ENCODE results near the gene USP40. TPM values are rescaled to one million over a fixed set of nuclear protein-coding genes. Genes with fewer than 3 reads are reported as not detected.

The USP40 gene
- total and polyA plus RNA-seq, 2 of the 8 experiments (the other 6 are each of a cell fraction or from before 2014, with no cell fraction given): 12.0 to 15.7 TPM

DNA sequence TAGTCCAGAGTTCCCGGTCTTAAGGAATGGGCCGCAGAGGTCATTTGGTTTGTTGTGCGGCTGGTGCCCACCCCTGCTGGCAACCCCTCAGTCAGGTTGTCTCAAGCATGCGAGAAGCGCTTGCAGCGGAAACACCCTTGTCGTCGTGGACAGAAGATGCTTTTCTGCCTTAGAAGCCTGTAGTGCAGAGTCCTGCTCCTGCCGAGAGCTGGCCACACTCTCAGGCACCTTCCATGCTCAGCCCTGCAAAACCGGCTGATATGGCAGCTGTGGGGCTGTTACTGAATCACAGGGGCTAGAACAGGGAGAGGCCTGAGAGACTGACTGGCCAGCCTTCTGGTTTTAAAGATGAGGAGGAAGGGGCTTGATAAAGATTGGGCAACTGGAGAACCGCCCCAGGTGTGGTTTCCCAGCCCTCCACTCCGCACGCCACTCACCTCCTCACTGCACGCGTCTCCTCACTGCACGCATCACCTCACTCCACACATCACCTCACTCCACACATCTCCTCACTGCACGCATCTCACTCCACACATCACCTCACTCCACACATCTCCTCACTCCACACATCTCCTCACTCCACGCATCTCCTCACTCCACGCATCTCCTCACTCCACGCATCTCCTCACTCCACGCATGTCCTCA, 103.6 kb downstream of the USP40 start:
- WGBS, 2 experiments (ENCODE audit: extremely low coverage in 1 of 2, insufficient coverage in 1 of 2, insufficient read length in 1 of 2, insufficient replicate concordance in 2 of 2, low coverage in 1 of 2, low lambda C conversion rate in 2 of 2, missing lambda C conversion rate in 1 of 2): 90 to 100% methylated on average over 5 to 21 of the region's 21 CpGs
- ChIA-PET CTCF (ENCODE audit: partially characterized antibody) (interaction anchor here (0.9 to 1.3 kb wide), 3 partner anchors 20 to 181 kb away, joined by 3 to 4 read pairs (median 3); no protein-coding TSS in a partner anchor), POLR2A (ENCODE audit: partially characterized antibody) (interaction anchor here (1.0 kb wide), 1 partner anchor 15 kb away, joined by 3 read pairs; no protein-coding TSS in a partner anchor)

More for the DNA sequence above, 103.6 kb downstream of the USP40 start:
- H4K5ac ChIP-seq (ENCODE audit: insufficient read length, low read depth, low read length): no peak overlapping the region
- no peak overlapping the region for H4K91ac ChIP-seq (replicated peaks; ENCODE audit: insufficient read length, low read length)
- no peak for FAIRE-seq
- H3K4me3 ChIP-seq (ENCODE audit: extremely low read depth in 1 of 4, insufficient read depth in 2 of 4, low read depth in 3 of 4, low read length in 4 of 4): no peak overlapping the region
- no peak overlapping the region for H3K56ac ChIP-seq (replicated peaks; ENCODE audit: insufficient read length, low read depth, low read length)
- no peaks in the 10 kb centered on the region for H3K79me1 ChIP-seq (ENCODE audit: low read depth, low read length)
- no peak overlapping the region for H2BK12ac ChIP-seq (ENCODE audit: low read depth, low read length)
- peak overlapping the region; percentile 35; the same call in 1 of the 2 replicates for H4K8ac ChIP-seq (ENCODE audit: extremely low read depth, insufficient read depth, low read length)
- H2BK120ac ChIP-seq (replicated peaks; ENCODE audit: low read depth, low read length): no peak overlapping the region
- H3K36me3 ChIP-seq (ENCODE audit: control insufficient read depth in 2 of 4, insufficient read depth in 4 of 4, low read length in 3 of 4): peaks cover 2 to 8% (median 3%) of the 10 kb centered on the region in 4 experiments; a peak in 4 of 8 replicates
- H3K14ac ChIP-seq (ENCODE audit: insufficient read length): no peak overlapping the region
- H2BK5ac ChIP-seq (ENCODE audit: low read depth, low read length): no peak overlapping the region
- H2BK20ac ChIP-seq (ENCODE audit: low read length): no peak overlapping the region
- H3K4me1 ChIP-seq (replicated peaks in 1 of 4; ENCODE audit: control insufficient read depth in 3 of 4, insufficient read depth in 4 of 4, low read length in 3 of 4): no peaks in the 10 kb centered on the region
- no peaks in the 10 kb centered on the region for H3K27me3 ChIP-seq (replicated peaks in 1 of 4; ENCODE audit: control insufficient read depth in 3 of 4, extremely low read depth in 1 of 4, insufficient read depth in 3 of 4, low read length in 3 of 4)
- H3K9me3 ChIP-seq (ENCODE audit: insufficient read depth in 2 of 2, low read depth in 1 of 2, low read length in 1 of 2): no peaks in the 10 kb centered on the region
- H3K79me2 ChIP-seq (ENCODE audit: control insufficient read depth in 1 of 2, insufficient read depth in 2 of 2, low read length in 2 of 2): no peaks in the 10 kb centered on the region
- H3K4ac ChIP-seq (replicated peaks; ENCODE audit: insufficient read length, low read depth, low read length): no peak overlapping the region
- no peak for TF ChIP-seq HDAC6 (IDR thresholded peaks at IDR 0.05; ENCODE audit: low read depth, low read length)
- TF ChIP-seq TAF7 (optimal IDR thresholded peaks at IDR 0.05; ENCODE audit: borderline replicate concordance, low read depth, low read length): no peak
- H3K18ac ChIP-seq (ENCODE audit: extremely low read depth, low read length): no peak overlapping the region
- DNase-seq (ENCODE audit: low read depth in 1 of 2, low spot score in 2 of 2): no peak
- H3K27ac ChIP-seq (ENCODE audit: low read depth, low read length): no peak overlapping the region
- peaks cover 0 to 3% of the 10 kb centered on the region in 2 experiments for H4K20me1 ChIP-seq (replicated peaks in 1 of 2; ENCODE audit: control insufficient read depth in 1 of 2, insufficient read depth in 2 of 2, low read length in 2 of 2)
- no peak overlapping the region for H2AK5ac ChIP-seq (ENCODE audit: low read depth, low read length)
- no peak overlapping the region for H3K23ac ChIP-seq (ENCODE audit: insufficient read length)
- H3K4me2 ChIP-seq (ENCODE audit: insufficient read depth in 1 of 2, low read depth in 2 of 2, low read length in 2 of 2): no peak overlapping the region
- no peak overlapping the region for H2AFZ ChIP-seq (ENCODE audit: low read length)
- H3K9ac ChIP-seq (replicated peaks in 1 of 4; ENCODE audit: extremely low read depth in 1 of 4, low read depth in 3 of 4, low read length in 3 of 4): no peak overlapping the region
- H3K23me2 ChIP-seq (ENCODE audit: low read depth, low read length): peaks cover 2% of the 10 kb centered on the region; the same call in 1 of the 2 replicates
- no peak overlapping the region for H2BK15ac ChIP-seq (ENCODE audit: low read length)
